Duodenal mucosa (tissue), 2 donors: ENCODE data around the gene LAMC1.

Source experiments
- H3K27ac ChIP-seq: one replicate; pipeline ENCODE4 v1.7.0; 2013; ENCODE audit warnings: low read depth, low read length
- H3K27me3 ChIP-seq, 2 donors: one replicate each; pipeline ENCODE4 v1.7.0; 2013; ENCODE audit warnings: low read length in 2 of 2, control low read depth in 1 of 2; ENCODE audit not compliant: insufficient read depth in 2 of 2, control insufficient read depth in 1 of 2
- H3K36me3 ChIP-seq, 2 donors: one replicate each; pipeline ENCODE4 v1.7.0; 2013; ENCODE audit warnings: low read length in 2 of 2, control low read depth in 1 of 2; ENCODE audit not compliant: insufficient read depth in 2 of 2, control insufficient read depth in 1 of 2
- H3K4me1 ChIP-seq, 2 donors: one replicate each; pipeline ENCODE4 v1.7.0; 2013; ENCODE audit warnings: low read length in 2 of 2, control low read depth in 1 of 2; ENCODE audit not compliant: insufficient read depth in 2 of 2, control insufficient read depth in 1 of 2
- H3K4me3 ChIP-seq, 2 donors: one replicate each; pipeline ENCODE4 v1.7.0; 2013; ENCODE audit warnings: low read length in 2 of 2, low read depth in 1 of 2
- H3K9ac ChIP-seq, 2 donors: one replicate each; pipeline ENCODE4 v1.7.0; 2013; ENCODE audit warnings: low read length in 2 of 2, low read depth in 1 of 2
- H3K9me3 ChIP-seq, 2 donors: one replicate each; pipeline ENCODE4 v1.7.0; 2013; ENCODE audit warnings: low read length in 2 of 2, control low read depth in 1 of 2; ENCODE audit not compliant: control insufficient read depth in 1 of 2

Gene LAMC1

GRCh38 chr1:183161391-183161790 is 138.2 kb downstream of the LAMC1 start:
- no peaks in the 10 kb centered on the region for H3K36me3 ChIP-seq
- H3K4me1 ChIP-seq: no peaks in the 10 kb centered on the region
- H3K9me3 ChIP-seq: no peaks in the 10 kb centered on the region
- H3K4me3 ChIP-seq: no peak overlapping the region
- no peak overlapping the region for H3K27ac ChIP-seq
- H3K9ac ChIP-seq: no peak overlapping the region
- H3K27me3 ChIP-seq: no peaks in the 10 kb centered on the region

DNA sequence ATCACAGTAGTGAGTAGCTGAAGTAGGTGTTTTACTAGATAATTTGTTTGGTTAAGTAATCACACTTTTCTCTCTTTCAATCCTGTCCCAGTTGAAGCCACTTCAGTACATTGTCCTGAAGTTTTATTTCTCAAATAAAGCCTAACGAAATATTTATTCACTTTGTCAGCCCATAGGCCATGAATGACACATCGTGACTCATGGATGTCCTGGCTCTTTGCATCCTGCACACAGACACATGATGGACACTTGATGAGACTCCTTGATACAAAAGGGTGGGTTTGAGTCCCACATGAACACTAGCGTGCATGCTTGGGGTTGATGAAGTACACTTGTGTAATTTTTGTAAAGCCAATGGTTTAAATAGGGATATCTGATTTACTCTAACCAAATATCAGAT is 140.1 kb downstream of the LAMC1 start:
- no peaks in the 10 kb centered on the region for H3K36me3 ChIP-seq
- no peak overlapping the region for H3K9ac ChIP-seq
- H3K4me3 ChIP-seq: no peak overlapping the region
- H3K9me3 ChIP-seq: no peaks in the 10 kb centered on the region
- no peak overlapping the region for H3K27ac ChIP-seq
- H3K4me1 ChIP-seq: no peaks in the 10 kb centered on the region
- no peaks in the 10 kb centered on the region for H3K27me3 ChIP-seq

DNA sequence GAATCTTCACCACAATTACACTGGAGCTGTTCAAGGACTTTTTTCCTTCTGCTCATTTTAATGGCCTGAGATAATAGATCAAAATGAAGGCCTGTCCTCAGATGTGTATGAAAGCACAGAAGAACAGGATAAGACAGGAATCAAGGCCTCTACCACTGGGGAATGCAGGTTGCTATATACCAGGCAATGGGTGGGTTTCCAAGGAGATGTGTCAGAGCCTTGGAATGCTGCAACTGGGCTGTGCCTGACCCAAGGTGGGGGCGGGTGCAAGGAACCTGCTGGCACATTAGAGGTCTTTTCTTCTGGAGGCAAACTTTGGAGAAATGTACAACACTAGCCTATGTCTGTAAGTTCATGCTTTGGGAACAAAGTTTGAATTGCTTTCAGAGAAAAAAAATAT is 141.1 kb downstream of the LAMC1 start:
- Histone ChIP-seq H3K9ac (no peak overlapping the region), H3K27ac (no peak overlapping the region)

DNA sequence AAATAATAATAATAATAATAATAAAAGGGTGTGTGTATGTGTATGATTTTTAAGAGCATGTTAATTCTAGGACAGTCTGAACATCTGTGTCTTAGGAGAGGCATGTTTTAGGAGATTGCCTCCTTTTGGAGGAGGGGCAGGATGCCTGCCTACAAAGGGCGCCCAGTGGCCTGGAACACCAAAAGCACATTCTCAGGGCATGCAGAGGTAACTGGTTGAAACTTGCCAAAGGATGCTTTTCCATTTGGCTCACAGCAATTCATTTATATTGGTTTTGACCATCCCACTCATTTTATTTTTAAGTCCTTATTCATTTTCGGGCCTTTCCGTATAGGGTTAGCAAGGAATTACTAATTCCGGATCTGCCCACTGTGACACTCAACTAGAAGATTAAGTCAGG is 141.7 kb downstream of the LAMC1 start:
- Histone ChIP-seq H3K36me3 (no peaks in the 10 kb centered on the region), H3K27me3 (no peaks in the 10 kb centered on the region), H3K27ac (no peak overlapping the region), H3K9me3 (no peaks in the 10 kb centered on the region), H3K4me1 (no peaks in the 10 kb centered on the region), H3K9ac (no peak overlapping the region), H3K4me3 (no peak overlapping the region)

More for the DNA sequence above, 141.1 kb downstream of the LAMC1 start:
- H3K4me1 ChIP-seq: no peaks in the 10 kb centered on the region
- no peaks in the 10 kb centered on the region for H3K27me3 ChIP-seq
- H3K36me3 ChIP-seq: no peaks in the 10 kb centered on the region
- no peak overlapping the region for H3K4me3 ChIP-seq
- H3K9me3 ChIP-seq: no peaks in the 10 kb centered on the region

- no peak overlapping the region for H3K9ac ChIP-seq
- H3K27ac ChIP-seq: no peak overlapping the region
- H3K9me3 ChIP-seq: no peaks in the 10 kb centered on the region
- H3K27me3 ChIP-seq: no peaks in the 10 kb centered on the region
- no peaks in the 10 kb centered on the region for H3K36me3 ChIP-seq
- H3K4me1 ChIP-seq: no peaks in the 10 kb centered on the region
- no peak overlapping the region for H3K4me3 ChIP-seq
Observed at GRCh38 chr1:183165456-183165855, 142.2 kb downstream of the LAMC1 start.

DNA sequence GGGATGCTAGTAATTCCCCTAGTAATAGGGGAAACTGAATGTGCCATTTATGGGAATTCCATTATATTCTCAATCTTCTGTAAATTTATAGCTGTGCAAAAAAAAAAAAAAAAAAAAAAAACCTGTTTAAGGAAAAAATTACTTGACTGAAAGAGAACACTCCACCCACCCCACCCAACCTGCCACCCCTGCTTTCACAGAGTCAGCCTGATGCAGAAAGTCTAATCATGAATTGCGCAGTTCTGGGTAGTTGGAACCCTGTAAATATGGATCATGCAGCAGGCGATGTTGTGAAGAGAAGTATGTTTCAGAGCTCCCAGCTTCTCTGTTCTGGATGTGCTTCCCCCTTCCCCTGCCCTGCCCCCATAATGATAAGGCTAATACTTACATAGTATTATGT is 143.2 kb downstream of the LAMC1 start:
- Histone ChIP-seq H3K9me3 (no peaks in the 10 kb centered on the region), H3K36me3 (no peaks in the 10 kb centered on the region), H3K27me3 (no peaks in the 10 kb centered on the region), H3K27ac (no peak overlapping the region), H3K9ac (no peak overlapping the region), H3K4me1 (no peaks in the 10 kb centered on the region), H3K4me3 (no peak overlapping the region)

DNA sequence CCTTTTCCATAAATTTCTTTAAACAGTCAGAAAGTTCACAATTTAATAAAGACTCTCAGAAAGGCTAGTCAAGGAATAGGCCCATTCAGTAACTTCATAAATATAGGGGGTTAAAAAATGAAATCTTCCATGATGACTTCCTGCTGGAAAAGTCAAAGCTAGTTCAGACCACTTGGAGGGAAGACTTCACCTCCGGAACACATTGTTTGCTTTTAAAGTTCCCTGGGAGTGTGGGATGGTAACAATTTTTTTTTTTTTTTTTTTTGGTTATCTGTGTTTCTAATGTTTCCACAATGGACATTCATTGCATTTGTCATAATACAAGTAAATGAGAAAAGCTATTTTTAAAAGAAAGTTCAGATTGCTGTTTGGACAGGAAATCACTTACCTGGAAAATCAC is 144.5 kb downstream of the LAMC1 start:
- H3K4me3 ChIP-seq: no peak overlapping the region
- H3K4me1 ChIP-seq: no peaks in the 10 kb centered on the region
- H3K27ac ChIP-seq: no peak overlapping the region
- H3K27me3 ChIP-seq: no peaks in the 10 kb centered on the region
- no peaks in the 10 kb centered on the region for H3K9me3 ChIP-seq
- no peak overlapping the region for H3K9ac ChIP-seq
- no peaks in the 10 kb centered on the region for H3K36me3 ChIP-seq

DNA sequence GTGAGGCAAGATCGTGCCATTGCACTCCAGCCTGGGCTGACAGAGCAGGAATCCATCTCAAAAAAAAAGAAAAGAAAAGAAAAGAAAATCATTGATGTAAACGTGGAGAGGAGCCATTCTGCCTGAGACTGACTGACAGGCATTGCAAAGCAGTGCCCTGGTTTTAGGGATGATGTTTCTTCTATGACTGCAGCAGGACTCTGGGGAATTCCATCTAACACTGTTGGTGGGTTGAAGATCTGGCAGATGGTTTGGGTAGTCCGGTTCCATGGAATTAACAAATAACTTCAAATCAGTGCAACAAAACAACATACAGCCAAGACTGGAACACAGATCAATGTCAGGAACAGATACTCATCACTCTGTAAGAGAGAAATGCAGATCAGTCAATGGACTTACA is 145.1 kb downstream of the LAMC1 start:
- H3K9me3 ChIP-seq: no peaks in the 10 kb centered on the region
- H3K36me3 ChIP-seq: no peaks in the 10 kb centered on the region
- H3K9ac ChIP-seq: no peak overlapping the region
- H3K4me1 ChIP-seq: no peaks in the 10 kb centered on the region
- no peak overlapping the region for H3K4me3 ChIP-seq
- no peak overlapping the region for H3K27ac ChIP-seq
- no peaks in the 10 kb centered on the region for H3K27me3 ChIP-seq

DNA sequence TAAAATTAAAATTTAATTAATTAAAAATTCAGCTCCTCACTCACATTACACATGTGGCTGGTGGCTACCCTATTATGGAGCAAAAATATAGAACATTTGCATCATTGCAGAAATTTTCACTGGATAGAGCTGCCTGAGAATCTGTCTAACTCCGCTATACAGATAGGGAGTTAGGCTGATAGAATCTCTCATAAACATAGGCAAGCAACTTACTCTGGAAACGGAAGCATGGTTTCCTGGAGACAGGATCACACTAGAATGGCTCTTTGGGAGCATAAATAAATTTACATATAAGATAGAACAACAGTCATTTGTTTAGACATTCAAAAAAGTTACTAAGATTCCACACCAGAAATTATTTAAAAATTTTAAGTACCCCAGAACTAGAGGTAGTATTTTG is 150.6 kb downstream of the LAMC1 start:
- Histone ChIP-seq H3K27ac (no peak overlapping the region), H3K27me3 (no peaks in the 10 kb centered on the region), H3K9me3 (no peaks in the 10 kb centered on the region), H3K4me1 (peaks cover 0 to 4% of the 10 kb centered on the region in 2 donors), H3K9ac (no peak overlapping the region), H3K4me3 (no peak overlapping the region), H3K36me3 (no peaks in the 10 kb centered on the region)

DNA sequence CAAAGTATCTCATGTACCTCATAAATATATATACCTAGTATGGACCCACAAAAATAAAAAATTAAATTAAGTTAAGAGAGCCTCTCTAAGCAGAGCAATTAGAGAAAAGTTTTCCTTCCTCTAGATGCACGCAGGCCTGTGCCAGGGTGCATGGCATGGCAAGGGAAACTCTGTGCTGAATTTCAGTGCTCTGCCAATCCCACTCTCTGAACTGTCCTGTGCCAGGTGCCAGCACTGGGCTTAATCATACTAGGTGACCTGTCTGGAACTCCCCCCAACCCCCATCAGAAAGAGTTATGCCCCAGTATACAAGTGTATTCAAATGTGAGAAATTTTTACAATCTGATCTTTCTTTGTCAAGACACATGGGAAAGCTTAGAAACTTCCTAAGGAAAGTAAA is 152.4 kb downstream of the LAMC1 start:
- H3K27ac ChIP-seq: no peak overlapping the region
- H3K4me1 ChIP-seq: peaks cover 0 to 10% of the 10 kb centered on the region in 2 donors
- no peaks in the 10 kb centered on the region for H3K36me3 ChIP-seq
- H3K9ac ChIP-seq: no peak overlapping the region
- no peak overlapping the region for H3K4me3 ChIP-seq
- no peaks in the 10 kb centered on the region for H3K27me3 ChIP-seq
- H3K9me3 ChIP-seq: no peaks in the 10 kb centered on the region

DNA sequence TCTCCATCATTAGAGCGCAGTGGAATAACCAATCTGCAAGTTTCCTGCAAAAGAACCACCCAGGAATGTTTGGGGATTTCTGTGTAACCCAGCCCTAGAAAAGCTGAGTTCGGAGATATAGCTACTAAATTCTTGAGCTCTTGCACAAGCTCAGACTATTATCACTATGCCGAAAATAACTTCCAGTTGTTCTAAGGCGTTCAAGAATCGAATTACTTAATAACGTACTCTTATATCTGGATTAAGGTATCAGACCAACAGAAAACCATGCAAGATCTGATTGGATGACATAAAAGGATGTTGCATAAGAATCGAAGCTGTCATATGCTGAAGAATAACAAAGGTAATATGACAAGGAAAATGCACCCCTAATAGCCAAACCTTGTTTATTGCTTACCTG is 155.3 kb downstream of the LAMC1 start:
- H3K27ac ChIP-seq: no peak overlapping the region
- no peaks in the 10 kb centered on the region for H3K27me3 ChIP-seq
- no peak overlapping the region for H3K4me3 ChIP-seq
- H3K9me3 ChIP-seq: no peaks in the 10 kb centered on the region
- no peak overlapping the region for H3K9ac ChIP-seq
- H3K36me3 ChIP-seq: no peaks in the 10 kb centered on the region
- peaks cover 0 to 13% of the 10 kb centered on the region in 2 donors for H3K4me1 ChIP-seq
